ENCODE results near the gene MAPK7.

Gene MAPK7

GRCh38 chr17:19335951-19336631, 42.2 kb upstream of the MAPK7 start:
- TF ChIP-seq, protein P1, sequence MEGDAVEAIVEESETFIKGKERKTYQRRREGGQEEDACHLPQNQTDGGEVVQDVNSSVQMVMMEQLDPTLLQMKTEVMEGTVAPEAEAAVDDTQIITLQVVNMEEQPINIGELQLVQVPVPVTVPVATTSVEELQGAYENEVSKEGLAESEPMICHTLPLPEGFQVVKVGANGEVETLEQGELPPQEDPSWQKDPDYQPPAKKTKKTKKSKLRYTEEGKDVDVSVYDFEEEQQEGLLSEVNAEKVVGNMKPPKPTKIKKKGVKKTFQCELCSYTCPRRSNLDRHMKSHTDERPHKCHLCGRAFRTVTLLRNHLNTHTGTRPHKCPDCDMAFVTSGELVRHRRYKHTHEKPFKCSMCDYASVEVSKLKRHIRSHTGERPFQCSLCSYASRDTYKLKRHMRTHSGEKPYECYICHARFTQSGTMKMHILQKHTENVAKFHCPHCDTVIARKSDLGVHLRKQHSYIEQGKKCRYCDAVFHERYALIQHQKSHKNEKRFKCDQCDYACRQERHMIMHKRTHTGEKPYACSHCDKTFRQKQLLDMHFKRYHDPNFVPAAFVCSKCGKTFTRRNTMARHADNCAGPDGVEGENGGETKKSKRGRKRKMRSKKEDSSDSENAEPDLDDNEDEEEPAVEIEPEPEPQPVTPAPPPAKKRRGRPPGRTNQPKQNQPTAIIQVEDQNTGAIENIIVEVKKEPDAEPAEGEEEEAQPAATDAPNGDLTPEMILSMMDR (IDR thresholded peaks at IDR 0.05): no peak
- Histone ChIP-seq H3K27ac (no peak overlapping the region), H3K27me3 (peaks cover 57% of the 10 kb centered on the region), H3K36me3 (no peaks in the 10 kb centered on the region), H3K4me1 (ENCODE audit: control insufficient read depth in 1 of 2, insufficient read depth in 1 of 2, low read depth in 1 of 2, low read length in 1 of 2) (no peaks in the 10 kb centered on the region), H3K9me3 (no peaks in the 10 kb centered on the region), H3K4me3 (ENCODE audit: low read depth in 1 of 2, low read length in 1 of 2) (no peak overlapping the region)

DNA sequence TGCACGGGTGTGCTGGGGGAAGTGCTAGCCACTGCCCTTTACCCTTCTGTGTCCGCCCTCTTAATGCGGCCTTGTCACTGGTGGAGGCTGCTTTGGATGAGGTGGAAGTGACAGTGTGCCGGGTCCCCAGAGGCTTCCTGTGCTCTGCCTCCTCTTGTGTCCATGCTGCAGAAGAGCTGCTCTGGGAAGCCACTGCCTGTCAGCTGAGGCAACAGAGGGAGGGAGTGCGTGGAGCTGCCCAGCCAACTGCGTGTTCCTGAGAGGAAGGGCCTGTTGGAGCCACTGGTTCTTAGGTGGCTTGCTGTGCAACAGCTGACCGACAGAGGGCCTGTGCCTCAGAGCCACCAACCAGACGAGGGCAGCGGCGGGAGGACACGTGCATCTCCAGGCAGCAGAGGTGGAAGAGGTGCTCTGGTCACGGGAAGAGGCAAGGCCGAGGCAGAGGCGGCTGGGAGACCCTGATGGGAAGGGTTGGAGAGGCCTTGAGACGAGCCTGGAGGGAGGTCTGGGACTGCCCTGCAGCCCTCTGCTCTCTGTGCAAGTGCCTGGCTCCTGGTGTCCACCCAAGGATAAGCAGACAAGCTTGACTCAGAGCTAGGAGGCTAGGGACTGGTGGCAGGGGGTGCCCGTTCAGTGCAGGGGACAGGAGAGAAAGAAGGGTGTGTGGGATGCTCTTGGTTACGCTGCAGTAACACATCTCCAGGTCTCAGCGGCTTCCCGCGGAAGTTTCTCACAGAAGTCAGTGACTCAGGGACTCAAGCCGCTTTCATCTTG, 41.2 kb upstream of the MAPK7 start:
- Histone ChIP-seq H3K27me3 (peaks cover 62% of the 10 kb centered on the region), H3K9me3 (no peaks in the 10 kb centered on the region), H3K36me3 (no peaks in the 10 kb centered on the region), H3K4me1 (ENCODE audit: control insufficient read depth in 1 of 2, insufficient read depth in 1 of 2, low read depth in 1 of 2, low read length in 1 of 2) (no peaks in the 10 kb centered on the region), H3K27ac (no peak overlapping the region), H3K4me3 (ENCODE audit: low read depth in 1 of 2, low read length in 1 of 2) (no peak overlapping the region)
- TF ChIP-seq, protein P1 (IDR thresholded peaks at IDR 0.05): no peak

DNA sequence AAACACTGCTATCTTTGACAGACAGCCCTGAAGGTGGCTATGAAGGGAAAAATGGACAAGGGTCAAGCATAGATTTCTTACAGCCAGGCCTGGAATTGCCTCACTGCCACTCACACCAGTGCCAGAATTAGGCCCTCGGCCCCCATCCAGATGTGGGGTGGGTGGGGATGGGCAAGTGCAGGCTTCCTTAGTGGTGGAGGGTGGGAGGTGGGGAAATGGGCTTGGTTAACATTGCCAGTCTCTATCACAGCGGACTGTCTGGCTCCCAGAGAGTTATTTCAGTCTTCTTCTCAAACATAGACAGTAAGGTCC, 40.6 kb upstream of the MAPK7 start:
- Histone ChIP-seq H3K9me3 (no peaks in the 10 kb centered on the region), H3K4me3 (ENCODE audit: low read depth in 1 of 2, low read length in 1 of 2) (no peak overlapping the region), H3K27me3 (peaks cover 59% of the 10 kb centered on the region), H3K4me1 (ENCODE audit: control insufficient read depth in 1 of 2, insufficient read depth in 1 of 2, low read depth in 1 of 2, low read length in 1 of 2) (no peaks in the 10 kb centered on the region), H3K27ac (no peak overlapping the region), H3K36me3 (no peaks in the 10 kb centered on the region)
- TF ChIP-seq, protein P1 (IDR thresholded peaks at IDR 0.05): no peak

- H3K36me3 ChIP-seq: no peaks in the 10 kb centered on the region
Observed at GRCh38 chr17:19338031-19338990, 40.0 kb upstream of the MAPK7 start.

DNA sequence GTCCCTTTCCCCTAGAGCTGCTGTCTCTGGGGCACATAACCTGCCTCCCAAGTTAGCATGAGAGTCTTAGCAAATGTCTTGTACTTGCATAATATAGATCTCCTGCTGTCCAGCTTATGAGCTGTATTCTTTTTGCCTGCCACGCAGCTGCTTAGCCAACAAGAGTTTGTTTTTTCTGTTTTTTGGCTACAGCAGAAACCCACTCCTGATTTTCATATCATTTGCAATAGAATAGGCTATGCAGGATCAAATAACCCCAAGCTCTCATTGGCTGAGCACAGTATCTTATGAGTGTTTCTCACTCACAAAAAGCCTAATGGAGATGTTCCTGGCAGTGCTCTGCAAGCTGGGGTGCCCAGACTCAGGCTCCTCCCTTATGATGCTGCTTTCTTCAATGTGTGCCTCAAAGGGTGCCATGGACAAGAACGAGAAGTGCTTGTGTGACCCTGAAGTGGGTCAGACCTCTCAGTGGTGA, 38.9 kb upstream of the MAPK7 start:
- H3K9me3 ChIP-seq: no peaks in the 10 kb centered on the region
- TF ChIP-seq, protein P1 (IDR thresholded peaks at IDR 0.05): no peak
- H3K36me3 ChIP-seq: no peaks in the 10 kb centered on the region
- no peak overlapping the region for H3K27ac ChIP-seq
- H3K4me1 ChIP-seq (ENCODE audit: control insufficient read depth in 1 of 2, insufficient read depth in 1 of 2, low read depth in 1 of 2, low read length in 1 of 2): no peaks in the 10 kb centered on the region
- H3K27me3 ChIP-seq: peaks cover 48% of the 10 kb centered on the region
- no peak overlapping the region for H3K4me3 ChIP-seq (ENCODE audit: low read depth in 1 of 2, low read length in 1 of 2)

More at GRCh38 chr17:19338031-19338990, 40.0 kb upstream of the MAPK7 start:
- TF ChIP-seq, protein P1 (IDR thresholded peaks at IDR 0.05): peak; percentile 63
- H3K27me3 ChIP-seq: peaks cover 53% of the 10 kb centered on the region
- no peak overlapping the region for H3K4me3 ChIP-seq (ENCODE audit: low read depth in 1 of 2, low read length in 1 of 2)
- H3K9me3 ChIP-seq: no peaks in the 10 kb centered on the region
- no peak overlapping the region for H3K27ac ChIP-seq
- H3K4me1 ChIP-seq (ENCODE audit: control insufficient read depth in 1 of 2, insufficient read depth in 1 of 2, low read depth in 1 of 2, low read length in 1 of 2): no peaks in the 10 kb centered on the region
